Measurements from ENCODE around the gene TRAPPC5.

DNA sequence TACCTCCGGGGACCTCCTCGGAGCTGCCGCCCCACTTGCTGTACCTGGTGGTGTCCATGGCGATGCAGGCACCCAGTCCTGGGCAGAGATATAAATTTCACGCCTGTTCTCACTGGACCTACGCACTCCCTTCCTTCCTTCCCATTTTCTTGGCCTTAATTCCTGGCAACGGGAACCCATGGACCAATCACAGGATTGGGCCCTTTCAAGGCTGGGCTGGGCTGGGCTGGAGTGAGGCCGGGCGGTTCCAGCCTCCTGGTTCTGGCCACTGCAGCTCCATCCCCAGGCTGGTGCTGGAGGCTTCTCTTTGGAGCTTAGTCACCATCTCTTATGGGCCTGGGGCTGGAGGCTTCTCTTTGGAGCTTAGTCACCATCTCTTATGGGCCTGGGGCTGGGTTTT is 51.4 kb downstream of the TRAPPC5 start, which contains the start of gene CLEC4G:
- TF ChIP-seq, protein P1, sequence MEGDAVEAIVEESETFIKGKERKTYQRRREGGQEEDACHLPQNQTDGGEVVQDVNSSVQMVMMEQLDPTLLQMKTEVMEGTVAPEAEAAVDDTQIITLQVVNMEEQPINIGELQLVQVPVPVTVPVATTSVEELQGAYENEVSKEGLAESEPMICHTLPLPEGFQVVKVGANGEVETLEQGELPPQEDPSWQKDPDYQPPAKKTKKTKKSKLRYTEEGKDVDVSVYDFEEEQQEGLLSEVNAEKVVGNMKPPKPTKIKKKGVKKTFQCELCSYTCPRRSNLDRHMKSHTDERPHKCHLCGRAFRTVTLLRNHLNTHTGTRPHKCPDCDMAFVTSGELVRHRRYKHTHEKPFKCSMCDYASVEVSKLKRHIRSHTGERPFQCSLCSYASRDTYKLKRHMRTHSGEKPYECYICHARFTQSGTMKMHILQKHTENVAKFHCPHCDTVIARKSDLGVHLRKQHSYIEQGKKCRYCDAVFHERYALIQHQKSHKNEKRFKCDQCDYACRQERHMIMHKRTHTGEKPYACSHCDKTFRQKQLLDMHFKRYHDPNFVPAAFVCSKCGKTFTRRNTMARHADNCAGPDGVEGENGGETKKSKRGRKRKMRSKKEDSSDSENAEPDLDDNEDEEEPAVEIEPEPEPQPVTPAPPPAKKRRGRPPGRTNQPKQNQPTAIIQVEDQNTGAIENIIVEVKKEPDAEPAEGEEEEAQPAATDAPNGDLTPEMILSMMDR (IDR thresholded peaks at IDR 0.05 in 2 of 3, conservative IDR thresholded peaks at IDR 0.05 in 1 of 3; ENCODE audit: borderline replicate concordance in 1 of 3, insufficient read depth in 1 of 3, low read depth in 2 of 3, low read length in 2 of 3) = no peak
- TF ChIP-seq SRF (IDR thresholded peaks at IDR 0.05; ENCODE audit: low read depth) = no peak
- no peak for TF ChIP-seq POLR2A (IDR thresholded peaks at IDR 0.05; ENCODE audit: borderline replicate concordance, extremely low read depth, insufficient read depth, insufficient read length)
- TF ChIP-seq ZNF274 (IDR thresholded peaks at IDR 0.05; ENCODE audit: low read depth, low read length) = no peak
- TF ChIP-seq RAD21 (IDR thresholded peaks at IDR 0.05; ENCODE audit: low read depth) = no peak
- TF ChIP-seq, protein P2, sequence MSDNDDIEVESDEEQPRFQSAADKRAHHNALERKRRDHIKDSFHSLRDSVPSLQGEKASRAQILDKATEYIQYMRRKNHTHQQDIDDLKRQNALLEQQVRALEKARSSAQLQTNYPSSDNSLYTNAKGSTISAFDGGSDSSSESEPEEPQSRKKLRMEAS (IDR thresholded peaks at IDR 0.05) = no peak
- no peak for TF ChIP-seq CEBPB (IDR thresholded peaks at IDR 0.05; ENCODE audit: low read depth)
- TF ChIP-seq YY1 (IDR thresholded peaks at IDR 0.05; ENCODE audit: extremely low read depth, insufficient replicate concordance, low read depth, low read length) = no peak
- no peak for TF ChIP-seq SP1 (IDR thresholded peaks at IDR 0.05; ENCODE audit: low read depth)
- TF ChIP-seq SIN3A (IDR thresholded peaks at IDR 0.05; ENCODE audit: low read depth) = no peak
- no peak for TF ChIP-seq EZH2 (IDR thresholded peaks at IDR 0.05)
- TF ChIP-seq EZH2phosphoT487 (IDR thresholded peaks at IDR 0.05; ENCODE audit: borderline replicate concordance) = no peak
- TF ChIP-seq, protein P3, sequence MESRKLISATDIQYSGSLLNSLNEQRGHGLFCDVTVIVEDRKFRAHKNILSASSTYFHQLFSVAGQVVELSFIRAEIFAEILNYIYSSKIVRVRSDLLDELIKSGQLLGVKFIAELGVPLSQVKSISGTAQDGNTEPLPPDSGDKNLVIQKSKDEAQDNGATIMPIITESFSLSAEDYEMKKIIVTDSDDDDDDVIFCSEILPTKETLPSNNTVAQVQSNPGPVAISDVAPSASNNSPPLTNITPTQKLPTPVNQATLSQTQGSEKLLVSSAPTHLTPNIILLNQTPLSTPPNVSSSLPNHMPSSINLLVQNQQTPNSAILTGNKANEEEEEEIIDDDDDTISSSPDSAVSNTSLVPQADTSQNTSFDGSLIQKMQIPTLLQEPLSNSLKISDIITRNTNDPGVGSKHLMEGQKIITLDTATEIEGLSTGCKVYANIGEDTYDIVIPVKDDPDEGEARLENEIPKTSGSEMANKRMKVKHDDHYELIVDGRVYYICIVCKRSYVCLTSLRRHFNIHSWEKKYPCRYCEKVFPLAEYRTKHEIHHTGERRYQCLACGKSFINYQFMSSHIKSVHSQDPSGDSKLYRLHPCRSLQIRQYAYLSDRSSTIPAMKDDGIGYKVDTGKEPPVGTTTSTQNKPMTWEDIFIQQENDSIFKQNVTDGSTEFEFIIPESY (IDR thresholded peaks at IDR 0.05; ENCODE audit: extremely low read depth, insufficient replicate concordance, low read length) = no peak
- TF ChIP-seq, protein P4, sequence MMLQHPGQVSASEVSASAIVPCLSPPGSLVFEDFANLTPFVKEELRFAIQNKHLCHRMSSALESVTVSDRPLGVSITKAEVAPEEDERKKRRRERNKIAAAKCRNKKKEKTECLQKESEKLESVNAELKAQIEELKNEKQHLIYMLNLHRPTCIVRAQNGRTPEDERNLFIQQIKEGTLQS (IDR thresholded peaks at IDR 0.05) = no peak
